OCI-LY7 (cell line): Measurements from ENCODE around the gene RBFOX1. TPM values are rescaled to one million over a fixed set of nuclear protein-coding genes. Genes with fewer than 3 reads are reported as not detected.
"Not testable (repeated sequence)": the region's sequence is repeated elsewhere in the genome, so short reads cannot be mapped to it uniquely, and the experiment has no call there.

ENCODE experiments used
- BruUV-seq: library from RNA; stranded (reverse); fragments of 400-500 nt; replicated peaks from 2 replicates; lab custom pipeline; 2021; lab: Mats Ljungman, UMichigan
- CTCF ChIA-PET: fragments of 300-600 bp; sonication (Branson Sonifier 250); formaldehyde crosslinking; loops from one replicate; lab custom pipeline; 2022; ENCODE audit warnings: antibody characterized with exemption; ENCODE audit not compliant: unreplicated experiment; lab: Charles Lee
- POLR2A ChIA-PET: fragments of 300-600 bp; sonication (Branson Sonifier 250); formaldehyde crosslinking; loops from one replicate; lab custom pipeline; 2022; ENCODE audit warnings: antibody characterized with exemption; lab: Charles Lee
- DNase-seq: peaks from one replicate; pipeline ENCODE4 v3.0.0-alpha.2; 2015; ENCODE audit warnings: low spot score
- H2AFZ ChIP-seq: fragments of 200-600 bp; sonication (generic), shearing (Covaris generic); 2 replicates; pipeline ENCODE4 v1.6.1; 2014; ENCODE audit warnings: mild to moderate bottlenecking, antibody characterized with exemption, low read length, moderate library complexity
- H3K27ac ChIP-seq: fragments of 200-600 bp; sonication (generic); 2 replicates; pipeline ENCODE4 v1.5.1; 2014; ENCODE audit warnings: mixed run types, low read depth, mild to moderate bottlenecking, moderate library complexity, low read length, inconsistent platforms; ENCODE audit not compliant: poor library complexity, severe bottlenecking
- H3K36me3 ChIP-seq: fragments of 200-600 bp; sonication (generic); 2 replicates; pipeline ENCODE4 v1.6.1; 2014; ENCODE audit warnings: mild to moderate bottlenecking, antibody characterized with exemption, low read length, moderate library complexity, mixed read lengths; ENCODE audit not compliant: insufficient read depth
- H3K4me1 ChIP-seq: fragments of 200-600 bp; sonication (generic); 2 replicates; pipeline ENCODE4 v1.5.1; 2014; ENCODE audit warnings: mild to moderate bottlenecking, low read length; ENCODE audit not compliant: insufficient read depth, poor library complexity, severe bottlenecking
- H3K4me2 ChIP-seq: fragments of 200-600 bp; sonication (generic); 2 replicates; pipeline ENCODE4 v1.6.1; 2014; ENCODE audit warnings: mild to moderate bottlenecking, low read length
- H3K4me3 ChIP-seq: fragments of 200-600 bp; sonication (generic); 2 replicates; pipeline ENCODE4 v1.5.1; 2014; ENCODE audit warnings: mild to moderate bottlenecking, low read depth, low read length; ENCODE audit not compliant: poor library complexity, severe bottlenecking
- H3K79me2 ChIP-seq: fragments of 200-600 bp; sonication (generic); 2 replicates; pipeline ENCODE4 v1.6.1; 2016; ENCODE audit warnings: low read depth, mild to moderate bottlenecking, low read length, moderate library complexity, mixed read lengths; ENCODE audit not compliant: insufficient read depth
- H3K9me2 ChIP-seq: fragments of 200-600 bp; sonication (generic); 2 replicates; pipeline ENCODE4 v1.6.1; 2016; ENCODE audit warnings: mild to moderate bottlenecking, low read length, mixed read lengths; ENCODE audit not compliant: insufficient read depth
- H3K9me3 ChIP-seq: fragments of 200-600 bp; sonication (generic); 2 replicates; pipeline ENCODE4 v1.6.1; 2014; ENCODE audit warnings: mild to moderate bottlenecking, mixed run types, low read length, mixed read lengths
- H4K20me1 ChIP-seq: fragments of 200-600 bp; sonication (generic); 2 replicates; pipeline ENCODE4 v1.6.1; 2014; ENCODE audit warnings: mild to moderate bottlenecking, antibody characterized with exemption, low read length, moderate library complexity, mixed read lengths; ENCODE audit not compliant: insufficient read depth
- CTCF ChIP-seq: fragments of 200-600 bp; sonication (generic); conservative IDR thresholded peaks from 2 replicates; pipeline ENCODE4 v1.5.1; 2014; ENCODE audit warnings: mild to moderate bottlenecking, antibody characterized with exemption, low read length, moderate library complexity, mixed read lengths
- EZH2phosphoT487 ChIP-seq: fragments of 200-600 bp; sonication (generic); IDR thresholded peaks from 2 replicates; pipeline ENCODE4 v1.6.1; 2018; ENCODE audit warnings: low read depth, borderline replicate concordance, mild to moderate bottlenecking, mixed run types, antibody characterized with exemption, low read length, moderate library complexity, mixed read lengths
- intact Hi-C: fragments of 100-400 bp; cut with micrococcal nuclease; formaldehyde crosslinking; loops from one replicate; pipeline ENCODE4 v1.10.0; 2022; ENCODE audit not compliant: unreplicated experiment
- total RNA-seq, 2 experiments: library from RNA; depleted of rRNA in 1 of 2; stranded (reverse); fragments of >200 nt in 1 of 2; shearing (Covaris generic) in 1 of 2; gene quantifications; 2 replicates each; pipeline ENCODE4 v1.2.3, GENCODE V29; 2014 to 2022

RBFOX1 gene
- total RNA-seq, 2 experiments from 2014 or later = not detected

DNA sequence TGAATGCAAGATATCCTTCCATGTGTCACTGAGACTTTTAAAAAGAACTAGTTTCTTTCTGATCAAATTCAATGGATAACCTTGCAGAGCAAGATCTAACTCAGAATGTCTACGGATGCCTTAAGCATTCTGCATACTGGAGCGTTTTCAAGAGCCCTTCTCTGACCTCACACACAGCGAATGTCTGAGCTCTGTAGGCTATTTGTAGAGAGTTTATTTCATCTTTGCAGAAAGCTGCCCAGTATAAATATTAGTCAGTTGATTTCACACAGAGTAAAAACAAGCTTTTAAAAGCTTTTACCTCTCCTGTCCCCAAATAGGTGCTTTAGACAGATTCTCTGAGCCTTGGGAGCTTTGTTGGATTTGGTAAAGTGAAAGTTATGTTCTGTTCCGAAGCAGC lies 165.0 kb downstream of the RBFOX1 start:
- no peaks in the 10 kb centered on the region for H3K36me3 ChIP-seq
- CTCF ChIA-PET = no interaction called here
- H3K9me3 ChIP-seq = no peaks in the 10 kb centered on the region
- TF ChIP-seq EZH2phosphoT487 = no peak
- no peak for TF ChIP-seq CTCF
- H3K9me2 ChIP-seq = no peaks in the 10 kb centered on the region
- no peak overlapping the region for H3K4me3 ChIP-seq
- H3K4me2 ChIP-seq = no peak overlapping the region
- H3K4me1 ChIP-seq = no peaks in the 10 kb centered on the region
- no peak overlapping the region for H3K27ac ChIP-seq
- H2AFZ ChIP-seq = no peak overlapping the region
- no peaks in the 10 kb centered on the region for H4K20me1 ChIP-seq
- no peaks in the 10 kb centered on the region for H3K79me2 ChIP-seq
- no peak for DNase-seq
- BruUV-seq = no TSS peak
- POLR2A ChIA-PET = interaction anchor here (0.8 kb wide), 1 partner anchor 195 kb away, joined by 3 read pairs; no protein-coding TSS in a partner anchor
- intact Hi-C loops = no loop called here

DNA sequence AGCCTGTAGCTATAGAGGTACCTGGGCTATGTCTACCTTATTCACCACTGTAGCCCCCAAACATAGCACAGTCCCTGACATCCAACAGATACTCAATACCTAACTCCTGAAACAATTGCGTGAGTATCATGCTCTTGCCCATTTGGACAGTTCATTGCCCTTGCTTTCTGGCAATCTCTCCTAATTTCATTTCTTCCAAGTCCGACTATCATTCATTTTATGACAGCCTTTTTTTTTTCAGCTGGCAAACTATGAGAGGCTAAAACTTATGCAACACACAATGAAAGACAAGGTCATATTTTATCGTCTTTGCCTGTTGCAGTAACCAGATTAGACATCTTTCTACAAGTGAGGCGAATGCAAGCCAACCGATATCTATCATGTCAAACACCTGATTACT lies 169.2 kb downstream of the RBFOX1 start:
- no peaks in the 10 kb centered on the region for H3K79me2 ChIP-seq
- POLR2A ChIA-PET = no interaction called here
- intact Hi-C loops = no loop called here
- no peaks in the 10 kb centered on the region for H4K20me1 ChIP-seq
- no peaks in the 10 kb centered on the region for H3K36me3 ChIP-seq
- H3K4me3 ChIP-seq = no peak overlapping the region
- no peaks in the 10 kb centered on the region for H3K4me1 ChIP-seq
- no peak overlapping the region for H3K27ac ChIP-seq
- no peak overlapping the region for H2AFZ ChIP-seq
- TF ChIP-seq CTCF (no peak), EZH2phosphoT487 (no peak)
- no peaks in the 10 kb centered on the region for H3K9me2 ChIP-seq
- CTCF ChIA-PET = no interaction called here
- no peak overlapping the region for H3K4me2 ChIP-seq
- BruUV-seq = no TSS peak
- no peaks in the 10 kb centered on the region for H3K9me3 ChIP-seq
- no peak for DNase-seq

DNA sequence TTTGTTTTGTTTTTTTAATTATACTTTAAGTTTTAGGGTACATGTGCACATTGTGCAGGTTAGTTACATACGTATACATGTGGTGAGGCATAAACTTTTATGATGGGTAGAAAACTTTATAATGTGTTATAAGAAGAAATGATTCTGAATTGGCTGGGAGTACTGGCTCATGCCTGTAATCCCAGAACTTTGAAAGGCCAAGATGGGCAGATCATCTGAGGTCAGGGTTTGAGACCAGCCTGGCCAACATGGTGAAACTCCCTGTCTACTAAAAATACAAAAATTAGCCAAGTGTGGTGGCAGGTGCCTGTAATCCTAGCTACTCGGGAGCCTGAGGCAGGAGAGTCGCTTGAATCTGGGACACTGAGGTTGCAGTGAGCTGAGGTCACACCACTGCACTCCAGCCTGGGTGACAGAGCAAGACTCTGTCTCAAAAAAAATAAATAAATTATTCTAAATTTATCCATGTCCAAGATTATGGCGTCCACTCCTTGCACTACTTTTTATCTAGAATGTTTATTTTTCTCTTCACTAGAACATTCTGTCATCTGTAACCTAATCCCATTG lies 170.0 kb downstream of the RBFOX1 start:
- H3K4me3 ChIP-seq, H3K79me2 ChIP-seq, POLR2A ChIA-PET, H4K20me1 ChIP-seq, H3K27ac ChIP-seq, H3K9me2 ChIP-seq, H3K36me3 ChIP-seq, H3K4me1 ChIP-seq, DNase-seq, CTCF ChIA-PET, BruUV-seq, intact Hi-C loops, H3K4me2 ChIP-seq, H2AFZ ChIP-seq, H3K9me3 ChIP-seq: not testable (repeated sequence)
